Skeletal muscle satellite cell (primary cell): Measurements from ENCODE around the gene AHNAK2.

Experiments
- H3K27me3 ChIP-seq: 2 replicates; pipeline ENCODE4 v1.7.0; 2013; ENCODE audit warnings: low read length; ENCODE audit not compliant: control insufficient read depth, insufficient read depth
- H3K36me3 ChIP-seq: 2 replicates; pipeline ENCODE4 v1.7.0; 2013; ENCODE audit warnings: mild to moderate bottlenecking, control low read depth, low read length; ENCODE audit not compliant: insufficient read depth
- H3K4me1 ChIP-seq: 2 replicates; pipeline ENCODE4 v1.7.0; 2013; ENCODE audit warnings: low read length; ENCODE audit not compliant: control insufficient read depth, insufficient read depth
- H3K4me2 ChIP-seq: 2 replicates; pipeline ENCODE4 v1.7.0; 2013; ENCODE audit warnings: mild to moderate bottlenecking, low read length
- H3K4me3 ChIP-seq: 2 replicates; pipeline ENCODE4 v1.7.0; 2013; ENCODE audit warnings: low read length
- H3K9ac ChIP-seq: 2 replicates; pipeline ENCODE4 v1.7.0; 2013; ENCODE audit warnings: mild to moderate bottlenecking, low read depth, low read length, moderate library complexity
- H3K9me3 ChIP-seq: replicated peaks from 2 replicates; pipeline ENCODE4 v1.7.0; 2013; ENCODE audit warnings: mild to moderate bottlenecking, control low read depth, low read length

The AHNAK2 gene

GRCh38 chr14:104935955-104936354 is 42.2 kb downstream of the AHNAK2 start:
- H3K36me3 ChIP-seq = peaks cover 28% of the 10 kb centered on the region
- no peaks in the 10 kb centered on the region for H3K9me3 ChIP-seq
- H3K4me3 ChIP-seq = no peak overlapping the region
- H3K4me1 ChIP-seq = peaks cover 4% of the 10 kb centered on the region
- H3K4me2 ChIP-seq = no peak overlapping the region
- H3K9ac ChIP-seq = no peak overlapping the region
- H3K27me3 ChIP-seq = peaks cover 3% of the 10 kb centered on the region

GRCh38 chr14:104935026-104935650 is 43.0 kb downstream of the AHNAK2 start:
- Histone ChIP-seq H3K9me3 (no peaks in the 10 kb centered on the region), H3K4me1 (peaks cover 4% of the 10 kb centered on the region), H3K4me2 (no peak overlapping the region), H3K36me3 (peaks cover 20% of the 10 kb centered on the region), H3K9ac (no peak overlapping the region), H3K27me3 (peaks cover 3% of the 10 kb centered on the region), H3K4me3 (no peak overlapping the region)

GRCh38 chr14:104933746-104934733 is 44.1 kb downstream of the AHNAK2 start:
- Histone ChIP-seq H3K9ac (no peak overlapping the region), H3K4me2 (no peak overlapping the region), H3K27me3 (peaks cover 3% of the 10 kb centered on the region), H3K4me3 (no peak overlapping the region), H3K4me1 (peaks cover 4% of the 10 kb centered on the region), H3K36me3 (peaks cover 9% of the 10 kb centered on the region), H3K9me3 (no peaks in the 10 kb centered on the region)

- peak overlapping the region; percentile 86 for H3K4me2 ChIP-seq
- peaks cover 4% of the 10 kb centered on the region for H3K36me3 ChIP-seq
- H3K27me3 ChIP-seq = peaks cover 3% of the 10 kb centered on the region
- no peaks in the 10 kb centered on the region for H3K9me3 ChIP-seq
- H3K4me3 ChIP-seq = peak overlapping the region; percentile 70
- peak overlapping the region; percentile 78 for H3K9ac ChIP-seq
- H3K4me1 ChIP-seq = peaks cover 4% of the 10 kb centered on the region
These were observed 45.2 kb downstream of the AHNAK2 start for GRCh38 chr14:104932676-104933631.

GRCh38 chr14:104931771-104932675 is 46.2 kb downstream of the AHNAK2 start:
- Histone ChIP-seq H3K9ac (peak overlapping the region; percentile 78), H3K4me1 (peaks cover 4% of the 10 kb centered on the region)

GRCh38 chr14:104931304-104931770 is 46.8 kb downstream of the AHNAK2 start:
- peaks cover 4% of the 10 kb centered on the region for H3K4me1 ChIP-seq
- no peak overlapping the region for H3K9ac ChIP-seq
- no peak overlapping the region for H3K4me3 ChIP-seq
- H3K9me3 ChIP-seq = no peaks in the 10 kb centered on the region
- no peaks in the 10 kb centered on the region for H3K36me3 ChIP-seq
- no peak overlapping the region for H3K4me2 ChIP-seq
- H3K27me3 ChIP-seq = peaks cover 3% of the 10 kb centered on the region

More at GRCh38 chr14:104931771-104932675, 46.2 kb downstream of the AHNAK2 start:
- Histone ChIP-seq H3K36me3 (no peaks in the 10 kb centered on the region), H3K27me3 (peaks cover 3% of the 10 kb centered on the region), H3K9me3 (no peaks in the 10 kb centered on the region), H3K4me3 (no peak overlapping the region), H3K4me2 (peak overlapping the region; percentile 86)

- H3K9me3 ChIP-seq = no peaks in the 10 kb centered on the region
- no peak overlapping the region for H3K4me3 ChIP-seq
- peaks cover 3% of the 10 kb centered on the region for H3K27me3 ChIP-seq
- H3K36me3 ChIP-seq = no peaks in the 10 kb centered on the region
- peaks cover 4% of the 10 kb centered on the region for H3K4me1 ChIP-seq
- H3K9ac ChIP-seq = no peak overlapping the region
- no peak overlapping the region for H3K4me2 ChIP-seq
These were observed 47.5 kb downstream of the AHNAK2 start for GRCh38 chr14:104930526-104931303.

- Histone ChIP-seq H3K4me1 (peaks cover 4% of the 10 kb centered on the region), H3K36me3 (no peaks in the 10 kb centered on the region), H3K4me2 (no peak overlapping the region), H3K9me3 (no peaks in the 10 kb centered on the region), H3K9ac (no peak overlapping the region), H3K4me3 (no peak overlapping the region), H3K27me3 (peaks cover 3% of the 10 kb centered on the region)
These were observed 48.6 kb downstream of the AHNAK2 start for GRCh38 chr14:104929268-104930230.

GRCh38 chr14:104928391-104929133 is 49.6 kb downstream of the AHNAK2 start:
- H3K36me3 ChIP-seq = no peaks in the 10 kb centered on the region
- H3K9ac ChIP-seq = no peak overlapping the region
- no peaks in the 10 kb centered on the region for H3K27me3 ChIP-seq

More at GRCh38 chr14:104928391-104929133, 49.6 kb downstream of the AHNAK2 start:
- no peak overlapping the region for H3K4me2 ChIP-seq
- H3K9me3 ChIP-seq = no peaks in the 10 kb centered on the region
- peaks cover 4% of the 10 kb centered on the region for H3K4me1 ChIP-seq
- H3K4me3 ChIP-seq = no peak overlapping the region
